ENCODE results near the gene RPP38.

Gene RPP38

GRCh38 chr10:15112657-15113056, 15.5 kb downstream of the RPP38 start:
- DNase-seq (ENCODE audit: low spot score), result no peak

GRCh38 chr10:15113766-15114165, 16.6 kb downstream of the RPP38 start:
- DNase-seq (ENCODE audit: low spot score), result no peak

GRCh38 chr10:15116225-15116624, 19.1 kb downstream of the RPP38 start:
- DNase-seq (ENCODE audit: low spot score), result no peak

GRCh38 chr10:15118615-15119014, 21.5 kb downstream of the RPP38 start:
- no peak for DNase-seq (ENCODE audit: low spot score)

GRCh38 chr10:15120523-15120922, 23.4 kb downstream of the RPP38 start:
- DNase-seq (ENCODE audit: low spot score), result no peak

- DNase-seq (ENCODE audit: low spot score), result no peak
These were observed 24.6 kb downstream of the RPP38 start for GRCh38 chr10:15121707-15122106.

GRCh38 chr10:15122477-15123030, 25.4 kb downstream of the RPP38 start:
- DNase-seq (ENCODE audit: low spot score), result no peak

GRCh38 chr10:15123749-15124184, 26.6 kb downstream of the RPP38 start:
- no peak for DNase-seq (ENCODE audit: low spot score)

GRCh38 chr10:15124190-15124589, 27.0 kb downstream of the RPP38 start:
- DNase-seq (ENCODE audit: low spot score), result no peak

- no peak for DNase-seq (ENCODE audit: low spot score)
These were observed 27.8 kb downstream of the RPP38 start for GRCh38 chr10:15124908-15125307.

GRCh38 chr10:15131330-15131729, 34.2 kb downstream of the RPP38 start:
- no peak for DNase-seq (ENCODE audit: low spot score)

- no peak for DNase-seq (ENCODE audit: low spot score)
These were observed 39.2 kb downstream of the RPP38 start for GRCh38 chr10:15136129-15137035.

- DNase-seq (ENCODE audit: low spot score), result no peak
These were observed 39.8 kb downstream of the RPP38 start for GRCh38 chr10:15137036-15137359.

- DNase-seq (ENCODE audit: low spot score), result no peak
These were observed 40.5 kb downstream of the RPP38 start for GRCh38 chr10:15137636-15138035.

- no peak for DNase-seq (ENCODE audit: low spot score)
These were observed 43.5 kb downstream of the RPP38 start for GRCh38 chr10:15140698-15141097.

- no peak for DNase-seq (ENCODE audit: low spot score)
These were observed 44.2 kb downstream of the RPP38 start for GRCh38 chr10:15141136-15142054.

- DNase-seq (ENCODE audit: low spot score), result no peak
These were observed 47.6 kb downstream of the RPP38 start for GRCh38 chr10:15144788-15145187.

- no peak for DNase-seq (ENCODE audit: low spot score)
These were observed 49.2 kb downstream of the RPP38 start for GRCh38 chr10:15146366-15146765.

GRCh38 chr10:15147594-15148392, 50.6 kb downstream of the RPP38 start:
- no peak for DNase-seq (ENCODE audit: low spot score)

- no peak for DNase-seq (ENCODE audit: low spot score)
These were observed 52.1 kb downstream of the RPP38 start for GRCh38 chr10:15149042-15149771.

- DNase-seq (ENCODE audit: low spot score), result no peak
These were observed 53.4 kb downstream of the RPP38 start for GRCh38 chr10:15150563-15150962.
